Activated B cell treated with CpG ODN at 0.5 μM for 24 hours (primary cell): Measurements from ENCODE around the gene GIGYF2. TPM values are rescaled to one million over a fixed set of nuclear protein-coding genes. Genes with fewer than 3 reads are reported as not detected.

ENCODE experiments used
- ATAC-seq: fragments of 200-7000 bp; cut with Tn5 transposase; one replicate; pipeline ENCODE4 v1.10.0; 2021; ENCODE audit warnings: low read depth, mild to moderate bottlenecking, moderate library complexity
- CTCF ChIA-PET: fragments of 350-600 bp; sonication (Branson Sonifier 250); formaldehyde crosslinking; loops from one replicate; lab custom pipeline; 2021; ENCODE audit warnings: antibody characterized with exemption; lab: Charles Lee
- POLR2A ChIA-PET: fragments of 350-600 bp; sonication (Branson Sonifier 250); formaldehyde crosslinking; loops from one replicate; lab custom pipeline; 2021; ENCODE audit warnings: antibody characterized with exemption; lab: Charles Lee
- DNase-seq: peaks from one replicate; pipeline ENCODE4 v3.0.0; 2022
- H3K27ac Mint-ChIP-seq: one replicate; pipeline ENCODE4 v1.8.0; 2020; ENCODE audit warnings: mixed read lengths
- H3K27me3 Mint-ChIP-seq: one replicate; pipeline ENCODE4 v1.8.0; 2021; ENCODE audit warnings: mixed read lengths
- H3K36me3 Mint-ChIP-seq: one replicate; pipeline ENCODE4 v1.8.0; 2021; ENCODE audit warnings: low read depth, mixed read lengths
- H3K4me1 Mint-ChIP-seq: one replicate; pipeline ENCODE4 v1.8.0; 2021; ENCODE audit warnings: mixed read lengths
- H3K4me3 Mint-ChIP-seq: one replicate; pipeline ENCODE4 v1.8.0; 2020; ENCODE audit warnings: mild to moderate bottlenecking, mixed read lengths
- H3K9me3 Mint-ChIP-seq: one replicate; pipeline ENCODE4 v1.8.0; 2020; ENCODE audit warnings: mixed read lengths
- CTCF ChIP-seq: fragments of 200-600 bp; IDR thresholded peaks from one replicate; pipeline ENCODE4 v1.8.0; 2022; ENCODE audit warnings: antibody characterized with exemption, mild to moderate bottlenecking
- intact Hi-C: fragments of 100-400 bp; cut with micrococcal nuclease; formaldehyde crosslinking; loops from one replicate; pipeline ENCODE4 v1.15.1; 2024
- total RNA-seq: library from RNA; stranded (reverse); gene quantifications from 2 replicates; pipeline ENCODE4 v1.2.3, GENCODE V29; 2022

Gene GIGYF2
- total RNA-seq, 1 donor from 2014 or later, result 77.9 TPM

- intact Hi-C loops, result no loop called here
- no peaks in the 10 kb centered on the region for H3K27me3 Mint-ChIP-seq
- ChIA-PET CTCF (no interaction called here), POLR2A (no interaction called here)
- DNase-seq (no peak), ATAC-seq (no peak)
- no peak overlapping the region for H3K4me3 Mint-ChIP-seq
- H3K9me3 Mint-ChIP-seq, result no peaks in the 10 kb centered on the region
- no peak overlapping the region for H3K27ac Mint-ChIP-seq
- peaks cover 67% of the 10 kb centered on the region for H3K36me3 Mint-ChIP-seq
- H3K4me1 Mint-ChIP-seq, result no peaks in the 10 kb centered on the region
- TF ChIP-seq CTCF, result no peak
These were observed 98.8 kb downstream of the GIGYF2 start for GRCh38 chr2:232795920-232796319.

- H3K36me3 Mint-ChIP-seq, result peaks cover 70% of the 10 kb centered on the region
- TF ChIP-seq CTCF, result no peak
- POLR2A ChIA-PET, result interaction anchor here (0.7 kb wide), 2 partner anchors 13 to 17 kb away, joined by 4 to 13 read pairs; no protein-coding TSS in a partner anchor
These were observed 101.1 kb downstream of the GIGYF2 start for GRCh38 chr2:232798187-232798586.

GRCh38 chr2:232800166-232800565, 103.0 kb downstream of the GIGYF2 start:
- no peaks in the 10 kb centered on the region for H3K4me1 Mint-ChIP-seq
- no peak overlapping the region for H3K4me3 Mint-ChIP-seq
- ChIA-PET POLR2A (no interaction called here), CTCF (no interaction called here)
- peaks cover 5% of the 10 kb centered on the region for H3K9me3 Mint-ChIP-seq
- DNase-seq (no peak), ATAC-seq (no peak)
- H3K27me3 Mint-ChIP-seq, result no peaks in the 10 kb centered on the region
- peaks cover 74% of the 10 kb centered on the region for H3K36me3 Mint-ChIP-seq
- TF ChIP-seq CTCF, result no peak
- intact Hi-C loops, result loop anchor here (5.0 kb wide), 1 partner anchor 38 kb away; no protein-coding TSS in a partner anchor
- H3K27ac Mint-ChIP-seq, result no peak overlapping the region

More at GRCh38 chr2:232798187-232798586, 101.1 kb downstream of the GIGYF2 start:
- Mint-ChIP-seq H3K9me3 (peaks cover 5% of the 10 kb centered on the region), H3K4me3 (no peak overlapping the region), H3K27ac (no peak overlapping the region), H3K4me1 (no peaks in the 10 kb centered on the region), H3K27me3 (no peaks in the 10 kb centered on the region)
- DNase-seq, result no peak
- CTCF ChIA-PET, result interaction anchor here (0.8 kb wide), 1 partner anchor 37 kb away, joined by 3 read pairs; no protein-coding TSS in a partner anchor
- intact Hi-C loops, result no loop called here
- ATAC-seq, result no peak

GRCh38 chr2:232802091-232802490, 105.0 kb downstream of the GIGYF2 start:
- intact Hi-C loops, result loop anchor here (5.0 kb wide), 1 partner anchor 40 kb away; no protein-coding TSS in a partner anchor
- CTCF ChIA-PET, result no interaction called here
- Mint-ChIP-seq H3K36me3 (peaks cover 69% of the 10 kb centered on the region), H3K4me1 (no peaks in the 10 kb centered on the region), H3K27me3 (no peaks in the 10 kb centered on the region), H3K27ac (no peak overlapping the region), H3K4me3 (no peak overlapping the region), H3K9me3 (peaks cover 5% of the 10 kb centered on the region)
- TF ChIP-seq CTCF, result no peak
- POLR2A ChIA-PET, result no interaction called here
- DNase-seq, result no peak
- ATAC-seq, result no peak

GRCh38 chr2:232809349-232810124, 112.4 kb downstream of the GIGYF2 start:
- ATAC-seq (no peak), DNase-seq (no peak)
- no peaks in the 10 kb centered on the region for H3K9me3 Mint-ChIP-seq
- no peak for TF ChIP-seq CTCF
- intact Hi-C loops, result no loop called here
- H3K4me1 Mint-ChIP-seq, result no peaks in the 10 kb centered on the region
- CTCF ChIA-PET, result interaction anchor here (0.6 to 2.1 kb wide), 6 partner anchors 11 to 441 kb away, joined by 3 to 6 read pairs (median 3); partner anchors contain the start of gene ATG16L1
- H3K36me3 Mint-ChIP-seq, result peaks cover 74% of the 10 kb centered on the region
- H3K27me3 Mint-ChIP-seq, result no peaks in the 10 kb centered on the region
- H3K27ac Mint-ChIP-seq, result no peak overlapping the region
- POLR2A ChIA-PET, result interaction anchor here (1.1 kb wide), 1 partner anchor 250 kb away, joined by 3 read pairs; the partner anchor contains the start of gene INPP5D
- H3K4me3 Mint-ChIP-seq, result no peak overlapping the region
